Anterior cingulate cortex (tissue), 58 donors: Measurements from ENCODE around the gene OR5H14.
"Not testable (repeated sequence)": the region's sequence is repeated elsewhere in the genome, so short reads cannot be mapped to it uniquely, and the experiment has no call there.

Source experiments
- DNase-seq, 58 donors: peaks; one replicate each; lab custom pipeline; 2025; lab: John Stamatoyannopoulos, UW

The OR5H14 gene

GRCh38 chr3:98147179-98147578 is at the start of gene OR5H14:
OR5H14 (plus strand) TSS chr3:98147479; CDS start chr3:98149386, 1,907 bp downstream.
- DNase-seq, result no peak

GRCh38 chr3:98099848-98100247 is 47.4 kb upstream of the OR5H14 start:
- DNase-seq, result no peak

- DNase-seq, result no peak
Observed at GRCh38 chr3:98108162-98108561, 39.1 kb upstream of the OR5H14 start.

- no peak for DNase-seq
Observed at GRCh38 chr3:98109807-98110549, 37.3 kb upstream of the OR5H14 start.

GRCh38 chr3:98110550-98110908 is 36.8 kb upstream of the OR5H14 start:
- DNase-seq, result no peak

GRCh38 chr3:98114264-98114663 is 33.0 kb upstream of the OR5H14 start:
- no peak for DNase-seq

- no peak for DNase-seq
Observed at GRCh38 chr3:98115717-98116116, 31.6 kb upstream of the OR5H14 start.

GRCh38 chr3:98130421-98130820 is 16.9 kb upstream of the OR5H14 start, which contains the start of gene OR5H1:
OR5H1 (plus strand) TSS chr3:98130721; CDS start chr3:98132698, 1,977 bp downstream.
- DNase-seq, result no peak

GRCh38 chr3:98136631-98137030 is 10.6 kb upstream of the OR5H14 start:
- DNase-seq, result no peak

- DNase-seq, result not testable (repeated sequence)
Observed at GRCh38 chr3:98137826-98138557, 9.3 kb upstream of the OR5H14 start.

GRCh38 chr3:98140531-98140930 is 6.7 kb upstream of the OR5H14 start:
- DNase-seq, result no peak

- DNase-seq, result no peak
Observed at GRCh38 chr3:98148751-98149150, 1.5 kb downstream of the OR5H14 start.

GRCh38 chr3:98149456-98149855 is 2.2 kb downstream of the OR5H14 start:
- DNase-seq, result not testable (repeated sequence)

- DNase-seq, result no peak
Observed at GRCh38 chr3:98151241-98151640, 4.0 kb downstream of the OR5H14 start.

- DNase-seq, result no peak
Observed at GRCh38 chr3:98166396-98166795, 19.1 kb downstream of the OR5H14 start, which contains the start of gene OR5H15. OR5H15 (plus strand) TSS chr3:98166696; CDS start chr3:98168700, 2,004 bp downstream.

GRCh38 chr3:98171071-98171470 is 23.8 kb downstream of the OR5H14 start:
- no peak for DNase-seq

- DNase-seq, result no peak
Observed at GRCh38 chr3:98172621-98173020, 25.3 kb downstream of the OR5H14 start.

- DNase-seq, result no peak
Observed at GRCh38 chr3:98180319-98180890, 33.1 kb downstream of the OR5H14 start.

- DNase-seq, result no peak
Observed at GRCh38 chr3:98182196-98182595, 34.9 kb downstream of the OR5H14 start.

GRCh38 chr3:98185180-98185579 is 37.9 kb downstream of the OR5H14 start:
- DNase-seq, result no peak

GRCh38 chr3:98188545-98188944 is 41.3 kb downstream of the OR5H14 start:
- no peak for DNase-seq
